CD1c-positive myeloid dendritic cell (primary cell): Measurements from ENCODE around the gene TNFAIP8.

Source experiments
- DNase-seq: peaks from one replicate; pipeline ENCODE4 v3.0.0-alpha.2; 2016; ENCODE audit errors: extremely low spot score

TNFAIP8 gene

GRCh38 chr5:119346394-119346793 lies 9.4 kb upstream of the TNFAIP8 start:
- peak; percentile 56 for DNase-seq

- DNase-seq = no peak
Measured at GRCh38 chr5:119347574-119347973, 8.2 kb upstream of the TNFAIP8 start.

- no peak for DNase-seq
Measured at GRCh38 chr5:119347991-119348390, 7.8 kb upstream of the TNFAIP8 start.

GRCh38 chr5:119353213-119353612 lies 2.6 kb upstream of the TNFAIP8 start:
- DNase-seq = no peak

GRCh38 chr5:119353686-119354366 lies 2.0 kb upstream of the TNFAIP8 start:
- no peak for DNase-seq

- DNase-seq = no peak
Measured at GRCh38 chr5:119354537-119355243, 1.1 kb upstream of the TNFAIP8 start.

GRCh38 chr5:119355244-119355638 lies 578 bp upstream of the TNFAIP8 start:
- DNase-seq = no peak

- no peak for DNase-seq
Measured at GRCh38 chr5:119356612-119357188, 881 bp downstream of the TNFAIP8 start.

GRCh38 chr5:119357270-119357669 lies 1.5 kb downstream of the TNFAIP8 start:
- DNase-seq = no peak

- no peak for DNase-seq
Measured at GRCh38 chr5:119357808-119358529, 2.1 kb downstream of the TNFAIP8 start.

GRCh38 chr5:119358530-119358900 lies 2.7 kb downstream of the TNFAIP8 start:
- peak; percentile 48 for DNase-seq

GRCh38 chr5:119358901-119359603 lies 3.2 kb downstream of the TNFAIP8 start:
- no peak for DNase-seq

GRCh38 chr5:119359737-119360413 lies 4.1 kb downstream of the TNFAIP8 start:
- DNase-seq = no peak

GRCh38 chr5:119360905-119361593 lies 5.2 kb downstream of the TNFAIP8 start:
- peak; percentile 56 for DNase-seq

GRCh38 chr5:119361594-119362125 lies 5.8 kb downstream of the TNFAIP8 start:
- DNase-seq = no peak

- no peak for DNase-seq
Measured at GRCh38 chr5:119362714-119363113, 6.9 kb downstream of the TNFAIP8 start.

- DNase-seq = no peak
Measured at GRCh38 chr5:119363271-119363670, 7.5 kb downstream of the TNFAIP8 start.

- DNase-seq = no peak
Measured at GRCh38 chr5:119363936-119364335, 8.1 kb downstream of the TNFAIP8 start.

- no peak for DNase-seq
Measured at GRCh38 chr5:119365847-119366539, 10.2 kb downstream of the TNFAIP8 start.

GRCh38 chr5:119366540-119366881 lies 10.7 kb downstream of the TNFAIP8 start:
- DNase-seq = no peak
